Mucosa of gallbladder (tissue), 1 donor: ENCODE results near the gene NCKAP5L. TPM values are rescaled to one million over a fixed set of nuclear protein-coding genes. Genes with fewer than 3 reads are reported as not detected.
A peak's percentile ranks its signal among the peaks of the same experiment; 100 is the strongest.
"Not testable (repeated sequence)": the region's sequence is repeated elsewhere in the genome, so short reads cannot be mapped to it uniquely, and the experiment has no call there.

Experiments used
- DNase-seq: peaks from one replicate; pipeline ENCODE4 v3.0.0-alpha.2; 2020; ENCODE audit warnings: low spot score
- total RNA-seq: library from RNA; stranded (reverse); gene quantifications from one replicate; pipeline ENCODE4 v1.2.1, GENCODE V29; 2021
- donor health status: DM: no; HTN: no; CAD: no.

The NCKAP5L gene
- 22.0 TPM for total RNA-seq

DNA sequence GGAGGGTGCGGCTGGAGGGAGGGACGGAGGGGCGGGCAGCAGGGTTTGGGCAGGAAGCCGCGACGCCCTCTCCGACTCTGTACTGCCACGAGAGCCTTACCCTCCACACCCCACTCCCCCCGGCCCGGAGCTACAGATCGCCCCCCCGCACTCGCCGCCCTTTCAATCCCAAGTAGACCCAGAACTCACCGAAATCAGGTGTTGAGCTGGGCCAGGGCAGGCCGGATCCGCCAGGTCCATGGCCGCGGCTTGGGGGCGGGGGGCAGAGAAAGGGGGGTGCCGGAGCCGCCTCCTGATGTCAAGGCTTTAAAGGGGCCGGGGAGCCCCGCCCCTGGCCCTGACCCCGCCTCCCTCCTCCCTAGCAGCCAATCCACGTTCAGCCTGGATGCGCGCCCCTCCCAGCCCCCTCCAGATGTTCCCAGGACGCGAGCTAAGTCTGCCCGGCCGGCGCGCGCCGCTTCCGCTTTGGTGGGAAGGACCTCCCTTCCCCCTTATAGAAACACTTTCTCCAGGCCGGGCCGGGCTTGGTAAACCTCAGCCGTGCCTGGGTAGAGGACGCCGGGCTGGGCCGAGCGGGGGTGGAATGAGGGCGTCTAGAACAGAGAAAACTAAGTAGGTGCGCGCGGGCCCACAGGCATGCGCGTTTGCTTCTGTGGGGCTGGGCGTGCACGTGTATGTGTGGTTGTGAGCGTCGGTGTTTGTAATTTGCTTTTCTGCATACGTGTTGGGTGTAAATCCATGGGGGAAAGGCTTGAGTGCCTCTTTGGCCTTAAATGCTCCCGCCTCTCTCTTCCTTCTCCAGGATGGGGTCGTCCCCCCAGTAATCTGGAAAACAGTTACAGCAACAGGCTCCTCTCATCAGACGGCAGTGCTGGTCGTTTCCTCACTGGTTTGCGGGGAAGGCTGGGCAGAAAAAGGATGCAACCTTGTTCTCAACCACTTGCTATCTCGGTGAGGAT, at the start of gene NCKAP5L:
TSS of gene NCKAP5L (minus strand) at position 281 of the 959 bp plus-strand sequence. CDS start 24,369 bp downstream, outside the sequence.
- peak; percentile 95 for DNase-seq

GRCh38 chr12:49877066-49877465, 48.9 kb upstream of the NCKAP5L start:
- DNase-seq = no peak

DNA sequence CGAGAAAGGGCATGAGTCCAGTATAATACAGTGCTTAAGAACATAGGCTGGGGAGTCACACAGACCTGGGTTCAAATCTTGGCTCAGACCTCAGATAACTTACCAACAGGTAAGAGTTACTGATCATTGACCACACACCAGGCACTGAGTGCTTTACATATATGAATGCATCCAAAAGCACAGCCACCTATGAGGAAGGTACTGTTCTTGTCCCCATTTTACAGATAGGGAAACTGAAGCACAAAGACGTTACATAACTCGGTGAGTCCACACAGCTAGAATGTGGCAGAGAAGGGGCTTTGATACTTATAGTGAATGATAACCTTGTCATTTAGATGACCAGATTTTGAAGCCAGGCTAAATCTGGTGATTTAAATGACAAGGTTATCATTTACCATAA, 47.9 kb upstream of the NCKAP5L start:
- DNase-seq = no peak

GRCh38 chr12:49875115-49875720, 47.0 kb upstream of the NCKAP5L start:
- no peak for DNase-seq

DNA sequence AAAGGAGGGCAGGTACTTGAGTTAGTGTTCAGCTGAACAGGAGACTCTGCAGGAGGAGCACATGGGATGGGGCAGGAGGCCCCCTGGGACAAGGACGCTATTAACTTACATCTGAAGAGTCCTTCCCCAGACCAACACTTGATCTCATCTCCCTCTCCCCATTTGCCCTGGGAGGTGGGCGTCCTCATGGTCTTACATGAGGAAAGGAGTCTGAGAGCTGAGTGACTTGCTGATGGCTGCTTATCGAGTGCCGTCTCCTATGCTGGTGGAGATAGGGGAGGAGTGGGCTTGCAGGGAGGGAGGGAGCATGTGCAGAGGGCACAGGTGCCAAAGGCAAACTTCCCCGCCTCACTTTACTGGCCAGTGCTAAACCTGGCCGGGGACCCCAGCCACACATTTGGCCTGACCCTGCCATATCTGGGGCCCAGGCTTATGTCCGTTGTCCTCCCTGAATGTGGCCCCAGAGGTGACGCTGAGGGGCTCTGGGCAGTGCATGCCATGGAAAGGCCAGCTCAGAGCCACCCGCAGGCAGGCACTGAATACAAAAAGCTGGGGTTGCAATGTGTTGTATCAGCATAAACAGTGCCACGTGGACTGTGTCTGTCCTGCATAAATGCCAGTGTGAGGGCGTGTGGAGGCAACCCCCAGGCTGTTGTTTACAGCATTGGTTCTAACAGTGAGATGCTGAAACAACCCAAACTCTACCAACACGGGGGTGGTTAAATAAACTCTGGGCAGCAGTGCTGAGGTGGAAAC, 46.1 kb upstream of the NCKAP5L start:
- no peak for DNase-seq

DNA sequence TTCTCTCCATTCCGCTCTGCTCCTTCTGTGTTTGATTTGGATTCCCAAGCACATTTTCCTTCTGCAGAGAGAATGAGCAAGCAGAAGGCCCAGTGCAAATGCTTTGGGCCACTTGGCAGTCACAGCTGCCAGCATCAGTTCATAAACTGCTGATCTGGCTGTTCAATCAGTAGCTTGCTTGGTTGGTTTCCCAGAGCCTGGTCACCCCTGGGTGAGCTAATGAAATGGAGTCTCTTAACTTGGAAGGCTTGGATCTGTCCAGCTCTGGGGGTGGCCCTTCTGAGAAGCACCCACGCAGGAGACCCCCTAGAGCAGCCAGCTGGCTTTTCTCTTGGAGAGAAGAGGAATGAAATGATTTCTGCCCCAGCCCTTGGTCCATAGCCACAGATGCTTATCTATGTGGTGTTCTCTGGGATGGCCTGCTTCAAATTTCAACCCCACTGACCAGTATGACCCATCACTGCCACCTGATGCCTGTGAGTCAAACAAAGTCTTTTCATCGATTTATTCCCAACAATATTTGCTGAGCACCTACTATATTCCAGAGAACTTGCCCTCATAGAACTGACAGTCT, 45.2 kb upstream of the NCKAP5L start:
- no peak for DNase-seq

DNA sequence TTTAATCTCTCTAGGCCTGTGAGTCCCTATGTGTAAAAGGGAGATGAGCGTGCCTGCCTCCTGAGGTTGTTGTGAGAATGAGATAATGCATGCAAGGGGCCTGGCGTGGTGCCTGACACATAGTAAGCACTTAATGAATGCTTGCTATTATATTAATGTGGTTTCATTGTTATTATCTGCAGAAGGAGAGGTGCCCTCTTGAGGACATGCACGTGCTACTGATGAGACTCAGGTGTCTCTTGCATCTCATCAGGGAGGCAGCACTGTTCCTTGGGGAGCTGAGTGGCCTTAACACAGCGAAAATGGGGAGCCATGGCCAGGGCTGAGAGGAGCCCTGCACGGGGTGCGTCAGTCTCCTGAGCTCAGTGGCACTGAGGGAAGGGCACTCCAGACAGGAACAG, 44.6 kb upstream of the NCKAP5L start:
- DNase-seq = no peak

DNA sequence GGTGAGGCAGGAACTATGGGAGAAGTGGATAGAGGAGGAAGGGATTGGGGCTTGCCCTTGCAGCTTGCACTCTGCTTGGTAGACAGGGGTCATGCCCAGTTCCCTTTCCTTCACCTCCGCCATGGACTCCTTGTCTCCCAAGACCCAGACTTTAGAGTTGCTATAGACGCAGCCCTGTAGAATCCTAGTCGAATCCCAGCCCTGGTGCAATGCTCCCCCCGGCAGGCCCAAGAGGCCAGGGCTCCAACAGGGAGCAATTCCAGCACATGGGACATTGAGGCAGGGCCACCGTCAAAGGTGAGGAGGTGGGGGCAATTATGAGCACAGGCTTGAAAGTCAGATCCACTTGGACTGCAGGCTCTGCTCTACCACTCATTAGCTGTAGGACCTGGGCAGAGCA, 44.2 kb upstream of the NCKAP5L start:
- no peak for DNase-seq

- not testable (repeated sequence) for DNase-seq
Measured at GRCh38 chr12:49871811-49872251, 43.6 kb upstream of the NCKAP5L start.

- no peak for DNase-seq
Measured at GRCh38 chr12:49871263-49871561, 43.0 kb upstream of the NCKAP5L start.

DNA sequence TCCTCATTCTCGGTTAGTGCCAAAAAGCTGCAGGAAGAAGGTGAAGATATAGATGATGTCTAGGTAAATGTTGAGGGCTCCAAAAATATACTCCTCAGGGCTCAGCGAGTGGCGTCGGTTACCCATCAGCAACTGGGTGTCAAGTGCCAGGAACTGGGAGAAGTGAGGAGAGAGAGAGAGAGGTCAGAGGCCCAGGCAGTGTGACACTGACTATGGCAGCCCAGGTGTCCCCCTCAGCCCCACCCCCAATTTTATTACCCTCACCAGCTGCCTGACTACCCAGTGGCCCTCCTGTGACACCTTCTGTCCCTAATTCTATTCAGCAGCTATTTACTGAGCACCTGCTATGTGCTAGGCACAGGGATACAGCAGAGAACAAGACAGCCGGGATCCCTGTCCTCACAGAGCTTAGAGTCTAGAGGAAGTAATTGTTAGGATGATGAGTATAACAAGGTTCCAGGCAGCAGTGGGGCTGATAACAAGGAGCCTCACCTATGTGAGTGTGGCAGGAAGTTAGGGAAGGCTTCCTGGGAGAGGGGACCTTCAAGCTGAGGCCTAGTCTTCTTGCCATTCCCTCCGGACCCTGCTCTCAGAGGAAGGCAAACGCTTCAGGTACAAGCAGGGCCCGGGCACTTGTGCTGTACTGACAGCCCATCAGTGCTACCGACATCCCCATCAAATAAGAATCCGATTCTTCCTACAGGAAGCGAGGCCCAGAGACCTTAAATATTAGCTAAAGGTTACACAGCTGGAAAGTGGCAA, 42.5 kb upstream of the NCKAP5L start:
- no peak for DNase-seq

GRCh38 chr12:49869816-49870500, 41.7 kb upstream of the NCKAP5L start:
- no peak for DNase-seq

DNA sequence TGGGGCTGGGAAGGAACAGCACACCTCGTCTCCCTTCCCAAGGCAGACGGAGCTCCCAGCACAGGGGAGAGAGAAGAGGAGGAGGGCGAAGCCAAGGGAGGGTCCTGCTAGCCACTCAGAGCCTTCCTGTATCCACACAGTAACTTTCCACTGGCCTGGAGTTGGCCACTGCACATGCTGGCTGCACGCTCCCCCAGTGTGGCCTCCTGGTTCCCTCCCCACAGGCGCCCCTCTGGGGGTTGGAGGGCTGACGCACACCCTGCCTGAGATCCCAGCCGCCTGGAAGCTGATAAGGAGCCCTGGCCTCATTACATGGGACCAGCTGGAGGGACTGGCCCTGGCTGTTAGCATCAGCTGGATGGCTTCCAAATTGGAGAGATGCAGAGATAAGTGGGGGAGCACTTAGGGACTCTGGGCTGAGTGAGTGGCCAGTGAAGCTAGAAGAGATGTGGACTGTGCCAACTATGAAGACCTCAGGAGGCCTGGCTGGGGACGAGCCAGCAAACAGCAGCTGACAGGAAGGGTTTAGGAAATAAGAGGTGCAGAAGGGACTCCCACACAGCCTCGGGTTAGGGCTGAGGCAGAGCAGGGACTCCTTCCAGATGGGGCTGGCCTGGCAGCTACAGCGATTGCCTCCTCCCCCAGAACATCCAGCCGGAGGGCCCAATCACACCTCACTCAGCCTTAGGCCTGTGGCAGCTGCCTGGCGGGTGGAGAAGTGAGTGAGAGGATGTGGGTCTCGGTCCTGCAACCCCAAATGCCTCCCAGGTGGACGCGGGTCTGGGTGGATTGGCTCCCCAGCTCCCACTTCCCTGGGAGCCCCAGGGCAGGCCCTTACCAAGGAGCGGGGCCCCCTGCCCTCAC, 41.0 kb upstream of the NCKAP5L start:
- peak; percentile 71 for DNase-seq

DNA sequence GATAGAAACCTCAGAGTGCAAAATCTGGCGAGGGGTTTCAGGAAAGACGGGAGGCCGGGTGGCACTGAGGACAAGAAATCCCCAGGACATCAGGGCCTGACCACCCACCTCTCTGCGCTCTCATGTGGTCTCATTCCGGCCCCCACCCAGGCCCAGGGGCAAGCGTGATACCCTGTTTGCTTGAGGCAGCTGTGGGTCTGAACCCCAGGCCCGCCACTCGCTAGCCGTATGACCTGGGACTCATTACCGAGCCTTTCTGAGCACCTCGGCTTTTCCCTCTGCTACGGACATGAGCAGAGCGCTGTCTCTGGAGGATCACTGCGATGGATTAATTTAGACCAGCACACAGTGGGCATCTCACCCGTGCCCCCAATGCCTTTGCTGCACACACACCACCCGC, 40.2 kb upstream of the NCKAP5L start:
- DNase-seq = no peak

DNA sequence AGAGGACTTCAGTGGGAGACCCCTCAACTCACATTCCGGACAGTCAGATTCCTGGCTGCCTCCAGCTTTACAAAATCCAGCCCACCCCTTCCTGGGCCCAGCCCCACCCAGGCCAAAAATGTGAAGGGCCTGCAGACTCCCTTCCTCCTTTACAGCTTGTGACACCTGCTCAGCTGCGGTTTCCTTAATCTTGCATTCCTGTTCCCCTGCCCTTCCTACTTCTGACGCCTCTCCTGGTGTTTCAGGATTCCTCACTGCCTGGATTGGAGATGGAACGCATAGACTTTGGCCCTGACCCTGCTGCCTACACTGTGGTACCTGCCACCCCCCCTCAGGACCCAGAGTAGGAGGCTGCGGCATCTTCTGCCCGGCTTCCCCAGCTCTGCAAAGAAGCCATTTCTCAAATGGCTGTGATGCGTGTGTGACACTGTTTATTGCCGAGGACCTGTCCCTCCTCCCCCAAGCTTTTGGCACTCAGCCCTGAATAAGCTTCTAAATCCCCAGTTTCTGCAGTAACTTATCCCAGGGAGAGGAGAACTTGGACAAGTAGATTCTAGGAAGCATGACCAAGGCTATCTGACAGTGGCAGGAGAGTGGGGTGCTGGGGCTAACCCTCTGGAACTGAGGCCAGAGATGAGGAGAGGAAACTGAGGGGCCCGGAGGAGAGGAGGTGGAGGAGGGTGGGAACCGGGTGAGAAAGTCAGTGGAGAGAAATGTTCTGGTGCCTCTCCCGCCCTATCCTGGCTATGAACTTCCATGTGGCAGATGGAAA, 39.5 kb upstream of the NCKAP5L start:
- no peak for DNase-seq

DNA sequence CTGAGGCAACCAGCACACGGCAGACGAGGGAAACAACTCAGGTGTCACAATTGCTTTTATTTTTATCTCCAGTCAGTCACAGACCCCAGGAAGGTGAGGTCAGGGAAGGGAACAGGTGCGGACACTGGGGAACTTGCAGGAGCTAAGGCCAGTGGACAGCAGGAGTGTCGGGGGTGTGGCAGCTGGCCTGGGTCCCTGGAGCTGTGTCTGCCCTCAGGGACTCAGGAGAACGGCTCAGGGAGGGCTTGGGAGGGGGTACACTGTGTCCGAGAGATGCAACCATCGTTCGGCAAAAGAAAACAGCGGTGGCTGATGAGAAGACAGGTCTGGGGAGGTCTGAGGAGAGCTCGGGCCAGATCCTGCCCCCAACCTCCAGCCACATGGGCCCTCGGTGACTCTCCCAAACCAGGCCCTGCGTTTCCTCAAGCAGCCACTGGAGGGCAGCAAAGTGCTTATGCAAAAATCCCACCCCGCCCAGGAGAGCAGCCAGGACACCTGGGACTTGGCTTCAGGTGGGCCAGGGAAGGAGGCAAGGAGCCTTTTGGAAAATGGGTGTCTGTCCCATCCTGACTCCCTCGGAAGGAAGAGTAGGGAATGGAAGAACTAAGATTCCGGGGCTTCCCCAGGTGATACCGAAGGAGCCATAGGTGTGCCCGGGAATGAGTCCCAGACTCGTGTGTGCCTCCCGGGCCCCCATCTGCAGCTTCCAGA, 38.8 kb upstream of the NCKAP5L start:
- peak; percentile 77 for DNase-seq

GRCh38 chr12:49865782-49866135, 37.5 kb upstream of the NCKAP5L start:
- DNase-seq = no peak

- no peak for DNase-seq
Measured at GRCh38 chr12:49865109-49865781, 37.0 kb upstream of the NCKAP5L start.
